Fibroblast of skin of right quadriceps (primary cell): ENCODE results near the gene LMF2.
A peak's percentile ranks its signal among the peaks of the same experiment; 100 is the strongest.

Experiments
- DNase-seq: peaks from one replicate; pipeline ENCODE4 v3.0.0-alpha.2; 2013

The LMF2 gene

GRCh38 chr22:50481045-50481439, 26.5 kb downstream of the LMF2 start:
- no peak for DNase-seq

GRCh38 chr22:50479721-50480120, 27.8 kb downstream of the LMF2 start:
- DNase-seq: no peak

GRCh38 chr22:50477923-50478322, 29.6 kb downstream of the LMF2 start:
- no peak for DNase-seq

GRCh38 chr22:50476868-50477267, 30.6 kb downstream of the LMF2 start:
- DNase-seq: no peak

GRCh38 chr22:50475652-50476002, 31.9 kb downstream of the LMF2 start:
- DNase-seq: no peak

GRCh38 chr22:50474710-50475651, 32.5 kb downstream of the LMF2 start, which contains the start of gene SBF1:
Gene SBF1, minus strand, starts transcription at chr22:50475035. Its CDS starts 195 bp downstream, at chr22:50474840.
- peak; percentile 83 for DNase-seq

- DNase-seq: peak; percentile 20
These were observed 33.4 kb downstream of the LMF2 start for GRCh38 chr22:50473855-50474671.

- no peak for DNase-seq
These were observed 34.4 kb downstream of the LMF2 start for GRCh38 chr22:50473088-50473487.

- DNase-seq: no peak
These were observed 35.5 kb downstream of the LMF2 start for GRCh38 chr22:50471962-50472361.

GRCh38 chr22:50471197-50471847, 36.2 kb downstream of the LMF2 start:
- no peak for DNase-seq

- DNase-seq: no peak
These were observed 37.0 kb downstream of the LMF2 start for GRCh38 chr22:50470491-50470890.

GRCh38 chr22:50469377-50470305, 37.9 kb downstream of the LMF2 start:
- peak; percentile 45 for DNase-seq

- DNase-seq: no peak
These were observed 38.9 kb downstream of the LMF2 start for GRCh38 chr22:50468626-50469025.

GRCh38 chr22:50467773-50468440, 39.6 kb downstream of the LMF2 start:
- no peak for DNase-seq

GRCh38 chr22:50467341-50467740, 40.2 kb downstream of the LMF2 start:
- DNase-seq: no peak

- no peak for DNase-seq
These were observed 42.2 kb downstream of the LMF2 start for GRCh38 chr22:50465066-50465930.

GRCh38 chr22:50464451-50464850, 43.1 kb downstream of the LMF2 start:
- no peak for DNase-seq

GRCh38 chr22:50463188-50463900, 44.2 kb downstream of the LMF2 start:
- DNase-seq: no peak

GRCh38 chr22:50461979-50462540, 45.4 kb downstream of the LMF2 start:
- DNase-seq: no peak

GRCh38 chr22:50461536-50461935, 46.0 kb downstream of the LMF2 start:
- DNase-seq: no peak
